Thyroid gland (tissue), 4 donors: Measurements from ENCODE around the gene CHGA.

Experiments used
- POLR2A ChIP-seq, 2 donors: fragments of 450-650 bp; IDR thresholded peaks; one replicate each; pipeline ENCODE4 v1.6.1; 2017; ENCODE audit warnings: antibody characterized with exemption in 2 of 2, mild to moderate bottlenecking in 2 of 2, moderate library complexity in 1 of 2
- TF ChIP-seq, protein P1 (sequence below), 6 experiments: fragments of 200-600 bp in 3 of 6; fragments of 450-650 bp in 3 of 6; sonication (generic) in 3 of 6; IDR thresholded peaks; one replicate each; pipeline ENCODE4 v1.5.1; 2016 to 2019; ENCODE audit warnings: antibody characterized with exemption in 6 of 6, mild to moderate bottlenecking in 2 of 6, inconsistent platforms in 1 of 6, moderate library complexity in 1 of 6

DNA sequence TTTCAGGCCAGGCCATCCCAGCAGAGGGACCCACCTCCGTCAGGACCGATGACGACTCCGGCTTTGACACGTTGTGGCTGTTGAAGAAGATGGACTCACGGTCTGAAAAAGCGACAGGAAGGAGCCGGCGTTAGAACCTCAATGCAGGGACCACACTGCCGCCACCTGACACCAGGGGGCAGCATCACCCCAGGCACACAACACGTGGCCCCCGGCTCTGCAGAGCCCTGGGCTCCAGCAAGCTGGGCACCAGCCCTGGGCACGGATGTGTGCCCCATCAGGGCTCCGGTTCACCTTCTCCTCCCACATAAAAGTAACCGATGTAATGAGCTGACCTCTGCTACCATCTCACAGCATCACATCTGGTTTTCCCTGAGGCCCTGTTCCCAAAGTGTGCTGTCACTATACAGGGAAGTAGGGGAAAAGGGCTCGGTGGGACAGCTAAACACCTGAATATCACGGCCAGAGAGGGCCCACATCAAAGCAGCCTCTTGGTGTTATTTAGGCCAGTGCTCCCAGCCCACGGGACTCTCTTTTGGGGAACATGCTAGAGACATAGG lies 29.0 kb downstream of the CHGA start:
- TF ChIP-seq, protein P1, sequence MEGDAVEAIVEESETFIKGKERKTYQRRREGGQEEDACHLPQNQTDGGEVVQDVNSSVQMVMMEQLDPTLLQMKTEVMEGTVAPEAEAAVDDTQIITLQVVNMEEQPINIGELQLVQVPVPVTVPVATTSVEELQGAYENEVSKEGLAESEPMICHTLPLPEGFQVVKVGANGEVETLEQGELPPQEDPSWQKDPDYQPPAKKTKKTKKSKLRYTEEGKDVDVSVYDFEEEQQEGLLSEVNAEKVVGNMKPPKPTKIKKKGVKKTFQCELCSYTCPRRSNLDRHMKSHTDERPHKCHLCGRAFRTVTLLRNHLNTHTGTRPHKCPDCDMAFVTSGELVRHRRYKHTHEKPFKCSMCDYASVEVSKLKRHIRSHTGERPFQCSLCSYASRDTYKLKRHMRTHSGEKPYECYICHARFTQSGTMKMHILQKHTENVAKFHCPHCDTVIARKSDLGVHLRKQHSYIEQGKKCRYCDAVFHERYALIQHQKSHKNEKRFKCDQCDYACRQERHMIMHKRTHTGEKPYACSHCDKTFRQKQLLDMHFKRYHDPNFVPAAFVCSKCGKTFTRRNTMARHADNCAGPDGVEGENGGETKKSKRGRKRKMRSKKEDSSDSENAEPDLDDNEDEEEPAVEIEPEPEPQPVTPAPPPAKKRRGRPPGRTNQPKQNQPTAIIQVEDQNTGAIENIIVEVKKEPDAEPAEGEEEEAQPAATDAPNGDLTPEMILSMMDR (IDR thresholded peaks at IDR 0.05), result peak; percentile 78 to 95 (median 94)
- peak in 1 of 2 donors; percentile 7 for TF ChIP-seq POLR2A (IDR thresholded peaks at IDR 0.05)
